Right lobe of liver (tissue), 6 donors: ENCODE data around the gene ELOVL6. TPM values are rescaled to one million over a fixed set of nuclear protein-coding genes. Genes with fewer than 3 reads are reported as not detected.

Source experiments
- ATAC-seq, 4 donors: fragments of 200-7000 bp; cut with Tn5 transposase; one replicate each; pipeline ENCODE4 v1.9.1; 2020; ENCODE audit warnings: mild to moderate bottlenecking in 4 of 4, moderate library complexity in 4 of 4
- DNase-seq, 3 donors: peaks; one replicate each; pipeline ENCODE4 v3.0.0-alpha.2; 2020
- H3K27ac ChIP-seq, 3 donors: fragments of 200-600 bp; one replicate each; pipeline ENCODE4 v1.8.0; 2022
- H3K27me3 ChIP-seq, 2 donors: fragments of 200-600 bp; one replicate each; pipeline ENCODE4 v1.8.0; 2022
- H3K36me3 ChIP-seq, 4 donors: fragments of 200-600 bp; sonication (generic) in 1 of 4; one replicate each; pipeline versions ENCODE4 v1.5.1 to v1.8.0; 2017 to 2022; ENCODE audit warnings: control low read depth in 1 of 4
- H3K4me1 ChIP-seq, 4 donors: fragments of 200-600 bp; sonication (generic) in 1 of 4; one replicate each; pipeline versions ENCODE4 v1.5.1 to v1.8.0; 2017 to 2022; ENCODE audit warnings: control low read depth in 1 of 4
- H3K4me3 ChIP-seq, 3 donors: fragments of 200-600 bp; one replicate each; pipeline ENCODE4 v1.8.0; 2022
- H3K9me3 ChIP-seq, 4 donors: fragments of 200-600 bp; sonication (generic) in 1 of 4; one replicate each; pipeline versions ENCODE4 v1.5.1 to v1.8.0; 2017 to 2022; ENCODE audit warnings: control low read depth in 1 of 4
- CTCF ChIP-seq, 4 donors: fragments of 200-600 bp in 3 of 4; fragments of 450-650 bp in 1 of 4; IDR thresholded peaks; one replicate each; pipeline versions ENCODE4 v1.5.1 to v1.8.0; 2016 to 2022; ENCODE audit warnings: antibody characterized with exemption in 4 of 4, mild to moderate bottlenecking in 2 of 4
- POLR2A ChIP-seq: fragments of 450-650 bp; IDR thresholded peaks from one replicate; pipeline ENCODE4 v1.6.1; 2017; ENCODE audit warnings: antibody characterized with exemption, mild to moderate bottlenecking
- WGBS: methylation state at CpG from one replicate; pipeline ENCODE4 v1.1.6; 2018; ENCODE audit warnings: low coverage, low lambda C conversion rate; ENCODE audit not compliant: insufficient coverage; ENCODE audit errors: missing lambda C conversion rate; 5-methylcytosine and 5-hydroxymethylcytosine counted together
- intact Hi-C, 2 donors: fragments of 100-400 bp; cut with DNase I; formaldehyde crosslinking; loops; one replicate each; pipeline versions ENCODE4 v1.11.2 to v1.14.1; 2022
- total RNA-seq, 6 experiments: library from RNA; depleted of rRNA in 2 of 6; stranded (reverse); fragments of >200 nt in 2 of 6; fragmentation: NEBNext Ultra II Directional in 3 of 6; extraction: Animal tissue kit (Norgen Biotek cat#: 25700) in 3 of 6; gene quantifications; one replicate each; pipeline versions ENCODE4 v1.1.0 to v1.2.4, GENCODE V29; 2016 to 2023
- donor health status: DM: no; HTN: yes; CAD: no.
- donor health status: DM: no; HTN: no; CAD: no.
- donor health status: DM: no; HTN: no; CAD: no.
- donor health status: DM: no; HTN: yes; CAD: no.
- donor health status: DM: no; HTN: yes; CAD: no.

ELOVL6 gene
- total RNA-seq, 6 experiments from 2014 or later: 21.5 to 94.8 (median 31.2) TPM

GRCh38 chr4:110061076-110061475 lies 137.3 kb downstream of the ELOVL6 start:
- no peak for ATAC-seq
- 60% methylated on average over 2 of the region's 2 CpGs for WGBS
- Histone ChIP-seq H3K27me3 (no peaks in the 10 kb centered on the region), H3K27ac (no peak overlapping the region), H3K9me3 (no peaks in the 10 kb centered on the region), H3K36me3 (no peaks in the 10 kb centered on the region), H3K4me3 (no peak overlapping the region), H3K4me1 (peaks cover 0 to 67% (median 14%) of the 10 kb centered on the region in 4 donors)
- TF ChIP-seq CTCF (IDR thresholded peaks at IDR 0.05): no peak
- TF ChIP-seq POLR2A: no peak
- intact Hi-C loops: loop anchor here in 1 of 2 donors (5.0 kb wide), 1 partner anchor 146 kb away; no protein-coding TSS in a partner anchor
- DNase-seq: no peak

GRCh38 chr4:110059556-110060191 lies 138.7 kb downstream of the ELOVL6 start:
- no peak overlapping the region for H3K4me3 ChIP-seq
- DNase-seq: no peak
- H3K36me3 ChIP-seq: no peaks in the 10 kb centered on the region
- WGBS: 52% methylated on average over 3 of the region's 3 CpGs
- ATAC-seq: no peak
- peaks cover 0 to 71% (median 18%) of the 10 kb centered on the region in 4 donors for H3K4me1 ChIP-seq
- intact Hi-C loops: loop anchor here in 1 of 2 donors (5.0 kb wide), 1 partner anchor 148 kb away; no protein-coding TSS in a partner anchor
- TF ChIP-seq POLR2A (no peak), CTCF (IDR thresholded peaks at IDR 0.05) (no peak)
- H3K27me3 ChIP-seq: no peaks in the 10 kb centered on the region
- no peaks in the 10 kb centered on the region for H3K9me3 ChIP-seq
- H3K27ac ChIP-seq: peak overlapping the region in 1 of 3 donors; percentile 24

GRCh38 chr4:110058677-110059076 lies 139.7 kb downstream of the ELOVL6 start:
- TF ChIP-seq POLR2A: no peak
- no peak for TF ChIP-seq CTCF (IDR thresholded peaks at IDR 0.05)
- H3K27ac ChIP-seq: no peak overlapping the region
- H3K27me3 ChIP-seq: no peaks in the 10 kb centered on the region
- ATAC-seq (no peak), DNase-seq (no peak)
- H3K36me3 ChIP-seq: no peaks in the 10 kb centered on the region
- H3K4me1 ChIP-seq: peaks cover 0 to 66% (median 16%) of the 10 kb centered on the region in 4 donors
- intact Hi-C loops: no loop called here
- H3K9me3 ChIP-seq: no peaks in the 10 kb centered on the region
- 100% methylated on average over 1 of the region's 1 CpG for WGBS
- H3K4me3 ChIP-seq: no peak overlapping the region

GRCh38 chr4:110055158-110055768 lies 143.2 kb downstream of the ELOVL6 start:
- peak in 1 of 3 donors; percentile 67 for DNase-seq
- Histone ChIP-seq H3K4me1 (peaks cover 0 to 40% (median 16%) of the 10 kb centered on the region in 4 donors), H3K4me3 (no peak overlapping the region), H3K27me3 (no peaks in the 10 kb centered on the region), H3K27ac (peak overlapping the region; percentile 61 to 69 (median 68)), H3K36me3 (peaks cover 0 to 10% (median 0%) of the 10 kb centered on the region in 4 donors), H3K9me3 (no peaks in the 10 kb centered on the region)
- WGBS: 8% methylated on average over 3 of the region's 3 CpGs
- intact Hi-C loops: no loop called here
- TF ChIP-seq POLR2A (no peak), CTCF (IDR thresholded peaks at IDR 0.05) (no peak)
- ATAC-seq: peak; percentile 87 to 96 (median 89)
